HepG2 (cell line): ENCODE measurements around the gene INTS7. TPM values are rescaled to one million over a fixed set of nuclear protein-coding genes. Genes with fewer than 3 reads are reported as not detected.
A peak's percentile ranks its signal among the peaks of the same experiment; 100 is the strongest.

ENCODE experiments used
- ATF7-NPFF ChIP-seq: sonication (generic); formaldehyde crosslinking; IDR thresholded peaks from 2 replicates; pipeline ENCODE4 v1.8.1; 2023; ENCODE audit warnings: mild to moderate bottlenecking, low read depth, missing genetic modification reagents, moderate library complexity
- FOXC1 ChIP-seq: sonication (generic); formaldehyde crosslinking; IDR thresholded peaks from 2 replicates; pipeline ENCODE4 v1.8.0; 2022; ENCODE audit warnings: mild to moderate bottlenecking, missing genetic modification reagents, borderline replicate concordance
- GATAD2A ChIP-seq: IDR thresholded peaks from 2 replicates; pipeline ENCODE4 v1.6.1; 2016
- HIC2 ChIP-seq: sonication (generic); formaldehyde crosslinking; IDR thresholded peaks from 2 replicates; pipeline ENCODE4 v1.9.0; 2022; ENCODE audit warnings: low read depth, missing genetic modification reagents
- HMG20A ChIP-seq: IDR thresholded peaks from 2 replicates; pipeline ENCODE4 v1.6.1; 2016; ENCODE audit warnings: borderline replicate concordance
- HMG20B ChIP-seq: conservative IDR thresholded peaks from 2 replicates; pipeline ENCODE4 v1.6.1; 2016; ENCODE audit warnings: missing genetic modification reagents, missing compliant biosample characterization
- HOXA7 ChIP-seq: sonication (generic); formaldehyde crosslinking; IDR thresholded peaks from 2 replicates; pipeline ENCODE4 v1.8.1; 2022; ENCODE audit warnings: mild to moderate bottlenecking, missing genetic modification reagents, moderate library complexity
- KDM6A ChIP-seq: IDR thresholded peaks from 2 replicates; pipeline ENCODE4 v1.6.1; 2016; ENCODE audit warnings: low read depth
- KLF9 ChIP-seq: IDR thresholded peaks from 2 replicates; pipeline ENCODE4 v1.6.1; 2016; ENCODE audit warnings: low read depth
- MIER3 ChIP-seq: IDR thresholded peaks from 2 replicates; pipeline ENCODE4 v1.6.1; 2016; ENCODE audit warnings: missing compliant biosample characterization, borderline replicate concordance
- NCOR1 ChIP-seq: fragments of 200-600 bp; sonication (generic); IDR thresholded peaks from 2 replicates; pipeline ENCODE4 v1.7.0; 2017; ENCODE audit warnings: antibody characterized with exemption, low read length, borderline replicate concordance
- NFIC ChIP-seq: IDR thresholded peaks from 2 replicates; pipeline ENCODE4 v1.6.1; 2012; ENCODE audit warnings: mild to moderate bottlenecking, low read length, inconsistent platforms
- POLR2AphosphoS5 ChIP-seq: IDR thresholded peaks from 2 replicates; pipeline ENCODE4 v1.6.1; 2012; ENCODE audit warnings: low read depth, low read length
- RARG ChIP-seq: sonication (generic); formaldehyde crosslinking; IDR thresholded peaks from 2 replicates; pipeline ENCODE4 v1.4.0; 2020; ENCODE audit warnings: low read depth, mild to moderate bottlenecking, missing genetic modification reagents
- SALL1 ChIP-seq: sonication (generic); formaldehyde crosslinking; IDR thresholded peaks from 2 replicates; pipeline ENCODE4 v1.8.0; 2022; ENCODE audit warnings: mild to moderate bottlenecking, missing genetic modification reagents
- SKI ChIP-seq: fragments of 450-650 bp; IDR thresholded peaks from one replicate; pipeline ENCODE4 v1.6.1; 2018; ENCODE audit warnings: mild to moderate bottlenecking; ENCODE audit not compliant: partially characterized antibody
- SOX5 ChIP-seq: IDR thresholded peaks from 2 replicates; pipeline ENCODE4 v1.6.1; 2016; ENCODE audit warnings: borderline replicate concordance
- SRF ChIP-seq: IDR thresholded peaks from 2 replicates; pipeline ENCODE4 v1.6.1; 2011; ENCODE audit warnings: mild to moderate bottlenecking, low read depth, low read length, moderate library complexity
- SSRP1 ChIP-seq: IDR thresholded peaks from 2 replicates; pipeline ENCODE4 v1.6.1; 2016; ENCODE audit warnings: control low read depth
- THAP9 ChIP-seq: sonication (generic); formaldehyde crosslinking; IDR thresholded peaks from 2 replicates; pipeline ENCODE4; 2020; ENCODE audit warnings: missing genetic modification reagents, mild to moderate bottlenecking, borderline replicate concordance
- ZKSCAN8 ChIP-seq: IDR thresholded peaks from 2 replicates; pipeline ENCODE4 v1.6.1; 2016; ENCODE audit warnings: borderline replicate concordance, missing genetic modification reagents, missing compliant biosample characterization
- ZMYM2 ChIP-seq: sonication (generic); formaldehyde crosslinking; IDR thresholded peaks from 2 replicates; pipeline ENCODE4 v1.8.0; 2022; ENCODE audit warnings: mild to moderate bottlenecking, missing genetic modification reagents
- ZMYM4 ChIP-seq: sonication (generic); formaldehyde crosslinking; IDR thresholded peaks from 2 replicates; pipeline ENCODE4 v1.8.1; 2023; ENCODE audit warnings: mild to moderate bottlenecking, missing genetic modification reagents
- ZNF251 ChIP-seq: sonication (generic); formaldehyde crosslinking; IDR thresholded peaks from 2 replicates; pipeline ENCODE4 v1.9.0; 2021; ENCODE audit warnings: mild to moderate bottlenecking, missing genetic modification reagents
- ZNF275 ChIP-seq: sonication (generic); formaldehyde crosslinking; IDR thresholded peaks from 2 replicates; pipeline ENCODE4 v1.8.0; 2022; ENCODE audit warnings: missing genetic modification reagents, mild to moderate bottlenecking, inconsistent platforms, borderline replicate concordance
- ZNF878 ChIP-seq: sonication (generic); formaldehyde crosslinking; IDR thresholded peaks from 2 replicates; pipeline ENCODE4 v1.8.1; 2023; ENCODE audit warnings: mild to moderate bottlenecking, missing genetic modification reagents, moderate library complexity
- ZSCAN22 ChIP-seq: sonication (generic); formaldehyde crosslinking; IDR thresholded peaks from 2 replicates; pipeline ENCODE4 v1.4.0; 2020; ENCODE audit warnings: mild to moderate bottlenecking, missing genetic modification reagents
- polyA plus RNA-seq, 8 experiments: library from polyadenylated mRNA; depleted of rRNA in 3 of 8; stranded (reverse) in 7 of 8; unstranded in 1 of 8; fragments of >200 nt; fragmentation: Illumina TruSeq in 4 of 8; extraction: Trizol in 4 of 8; gene quantifications; 2 replicates each; pipeline versions ENCODE4 v1.2.1 to v1.2.3, GENCODE V29; 2011 to 2016; ENCODE audit warnings: low read depth in 4 of 8, missing spikeins in 1 of 8, mixed read lengths in 1 of 8; ENCODE audit not compliant: insufficient read depth in 1 of 8
- total RNA-seq, 5 experiments: library from RNA; depleted of rRNA; stranded (reverse); fragments of >200 nt; fragmentation: Illumina TruSeq; extraction: Trizol; gene quantifications; 2 replicates each; pipeline ENCODE4 v1.2.3, GENCODE V29; 2016; ENCODE audit warnings: low read depth in 1 of 5

The INTS7 gene
- total and polyA plus RNA-seq, 2 of the 13 experiments (the other 11 are each of a cell fraction or from before 2014, with no cell fraction given) = 18.3 to 22.4 TPM

GRCh38 chr1:211910113-211910884, 125.1 kb downstream of the INTS7 start (continued):
- TF ChIP-seq KDM6A (CRISPR knock-in tag) = peak; percentile 61; the same call in 1 of the 2 replicates
- no peak for TF ChIP-seq ATF7-NPFF
- TF ChIP-seq ZSCAN22 (CRISPR knock-in tag) = peak; percentile 90
- no peak for TF ChIP-seq RARG
- no peak for TF ChIP-seq NFIC
- no peak for TF ChIP-seq SRF
- TF ChIP-seq NCOR1 = peak; percentile 41; the same call in 1 of the 2 replicates
- 0 out of 2 replicates have a peak, but pooled peaks have one; percentile 26 for TF ChIP-seq ZKSCAN8 (CRISPR knock-in tag)
- TF ChIP-seq GATAD2A = peak; percentile 77
- TF ChIP-seq FOXC1 (CRISPR knock-in tag) = no peak
- TF ChIP-seq POLR2AphosphoS5 = no peak
- no peak for TF ChIP-seq SSRP1
- TF ChIP-seq MIER3 = no peak
- no peak for TF ChIP-seq ZNF878
- no peak for TF ChIP-seq HOXA7
- 0 out of 2 replicates have a peak, but pooled peaks have one; percentile 31 for TF ChIP-seq SOX5 (CRISPR knock-in tag)
- no peak for TF ChIP-seq THAP9 (CRISPR knock-in tag)
- peak; percentile 59; the same call in 1 of the 2 replicates for TF ChIP-seq SALL1 (CRISPR knock-in tag)
- no peak for TF ChIP-seq ZMYM2 (CRISPR knock-in tag)
- peak; percentile 63 for TF ChIP-seq SKI
- TF ChIP-seq ZNF251 = no peak
- no peak for TF ChIP-seq ZMYM4 (CRISPR knock-in tag)
- TF ChIP-seq HIC2 = peak; percentile 69; the same call in 1 of the 2 replicates
- no peak for TF ChIP-seq ZNF275
- 0 out of 2 replicates have a peak, but pooled peaks have one; percentile 23 for TF ChIP-seq HMG20A (CRISPR knock-in tag)
- TF ChIP-seq HMG20B (CRISPR knock-in tag) = no peak
- no peak for TF ChIP-seq KLF9 (CRISPR knock-in tag)
